Measurements from ENCODE around the gene ESRRA.
A peak's percentile ranks its signal among the peaks of the same experiment; 100 is the strongest.

DNA sequence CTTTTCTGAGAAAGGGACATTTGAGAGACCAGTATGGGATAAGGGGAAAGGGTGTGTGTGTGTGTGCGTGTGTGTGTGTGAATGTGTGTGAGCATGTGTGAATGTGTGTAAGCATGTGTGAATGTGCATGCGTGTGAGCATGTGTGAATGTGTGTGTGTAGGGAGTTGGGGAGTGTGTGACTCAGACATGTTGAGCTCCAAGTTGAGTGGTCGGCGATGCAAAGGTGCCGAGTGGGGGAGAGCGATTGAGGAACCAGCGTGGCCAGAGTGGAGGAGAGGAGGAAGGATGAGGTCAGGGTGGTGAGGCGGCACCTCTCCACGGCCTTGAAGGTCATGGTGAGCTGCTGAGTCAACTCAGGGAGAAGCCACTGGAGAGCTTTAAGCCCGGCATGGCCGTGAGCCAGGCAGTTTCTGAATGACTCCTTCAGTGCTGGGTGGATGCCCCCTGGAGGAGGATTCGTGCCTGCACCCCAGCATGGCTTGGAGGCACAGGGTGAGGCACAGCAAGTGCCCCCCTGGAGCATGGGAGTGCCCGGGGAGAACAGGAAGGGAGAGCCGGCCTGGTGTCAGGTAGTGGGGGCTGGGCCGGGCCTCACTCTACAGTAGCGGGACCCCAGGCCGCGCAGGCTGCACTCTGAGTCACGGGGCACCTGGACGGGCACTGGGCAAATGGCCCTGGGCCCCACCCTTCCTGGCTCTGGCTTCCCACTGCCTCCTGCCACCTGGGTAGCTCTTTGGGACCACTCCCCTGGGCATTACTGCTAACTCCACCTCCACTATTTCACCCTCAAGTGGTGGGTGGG is 26.4 kb downstream of the ESRRA start:
- TF ChIP-seq, protein P1, sequence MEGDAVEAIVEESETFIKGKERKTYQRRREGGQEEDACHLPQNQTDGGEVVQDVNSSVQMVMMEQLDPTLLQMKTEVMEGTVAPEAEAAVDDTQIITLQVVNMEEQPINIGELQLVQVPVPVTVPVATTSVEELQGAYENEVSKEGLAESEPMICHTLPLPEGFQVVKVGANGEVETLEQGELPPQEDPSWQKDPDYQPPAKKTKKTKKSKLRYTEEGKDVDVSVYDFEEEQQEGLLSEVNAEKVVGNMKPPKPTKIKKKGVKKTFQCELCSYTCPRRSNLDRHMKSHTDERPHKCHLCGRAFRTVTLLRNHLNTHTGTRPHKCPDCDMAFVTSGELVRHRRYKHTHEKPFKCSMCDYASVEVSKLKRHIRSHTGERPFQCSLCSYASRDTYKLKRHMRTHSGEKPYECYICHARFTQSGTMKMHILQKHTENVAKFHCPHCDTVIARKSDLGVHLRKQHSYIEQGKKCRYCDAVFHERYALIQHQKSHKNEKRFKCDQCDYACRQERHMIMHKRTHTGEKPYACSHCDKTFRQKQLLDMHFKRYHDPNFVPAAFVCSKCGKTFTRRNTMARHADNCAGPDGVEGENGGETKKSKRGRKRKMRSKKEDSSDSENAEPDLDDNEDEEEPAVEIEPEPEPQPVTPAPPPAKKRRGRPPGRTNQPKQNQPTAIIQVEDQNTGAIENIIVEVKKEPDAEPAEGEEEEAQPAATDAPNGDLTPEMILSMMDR (IDR thresholded peaks at IDR 0.05) = peak in 2 of 4 experiments; percentile 44 to 75
- TF ChIP-seq POLR2AphosphoS5 (IDR thresholded peaks at IDR 0.05) = peak; percentile 14

Data from prostate gland (tissue), 2 donors.